Uterus (tissue), 4 donors: ENCODE data around the gene MRPL51. TPM values are rescaled to one million over a fixed set of nuclear protein-coding genes. Genes with fewer than 3 reads are reported as not detected.
A peak's percentile ranks its signal among the peaks of the same experiment; 100 is the strongest.

Source experiments
- DNase-seq, 2 donors: peaks; one replicate each; pipeline ENCODE4 v3.0.0-alpha.2; 2019 to 2020
- H3K27ac ChIP-seq, 2 donors: fragments of 200-600 bp; sonication (generic); 1 replicate in 1 of 2; 2 replicates in 1 of 2; pipeline ENCODE4 v1.5.1; 2016 to 2018
- H3K27me3 ChIP-seq, 2 donors: fragments of 200-600 bp; sonication (generic); one replicate each; pipeline ENCODE4 v1.5.1; 2018 to 2019; ENCODE audit warnings: control low read depth in 1 of 2
- H3K36me3 ChIP-seq, 2 donors: fragments of 200-600 bp; sonication (generic); one replicate each; pipeline ENCODE4 v1.5.1; 2019; ENCODE audit warnings: control low read depth in 1 of 2
- H3K4me1 ChIP-seq, 2 donors: fragments of 200-600 bp; sonication (generic); one replicate each; pipeline ENCODE4 v1.5.1; 2018 to 2019; ENCODE audit warnings: control low read depth in 1 of 2
- H3K4me3 ChIP-seq, 2 donors: fragments of 200-600 bp; sonication (generic); 1 replicate in 1 of 2; 2 replicates in 1 of 2; pipeline ENCODE4 v1.5.1; 2018 to 2019; ENCODE audit warnings: mild to moderate bottlenecking in 1 of 2
- H3K9me3 ChIP-seq, 2 donors: fragments of 200-600 bp; sonication (generic); one replicate each; pipeline ENCODE4 v1.5.1; 2019; ENCODE audit warnings: control low read depth in 1 of 2
- POLR2A ChIP-seq, 2 donors: fragments of 450-650 bp; IDR thresholded peaks; one replicate each; pipeline ENCODE4 v1.6.1; 2016; ENCODE audit warnings: antibody characterized with exemption in 2 of 2, mild to moderate bottlenecking in 1 of 2, moderate library complexity in 1 of 2
- intact Hi-C: fragments of 100-400 bp; cut with DNase I; formaldehyde crosslinking; loops from one replicate; pipeline ENCODE4 v1.15.1; 2023; ENCODE audit warnings: low total_unique reads
- total RNA-seq, 4 donors: library from RNA; depleted of rRNA in 3 of 4; stranded (reverse); fragments of >200 nt in 3 of 4; gene quantifications; one replicate each; pipeline versions ENCODE4 v1.1.0 to v1.2.4, GENCODE V29; 2014 to 2023
- TF ChIP-seq, protein P1 (sequence below), 4 experiments: fragments of 200-600 bp in 2 of 4; fragments of 450-650 bp in 2 of 4; sonication (generic) in 2 of 4; IDR thresholded peaks; one replicate each; pipeline ENCODE4 v1.5.1; 2016 to 2019; ENCODE audit warnings: antibody characterized with exemption in 4 of 4, mild to moderate bottlenecking in 2 of 4, moderate library complexity in 1 of 4
- donor health status: DM: yes; HTN: yes; CAD: no.

The MRPL51 gene
- total RNA-seq, 4 donors from 2014 or later, result 14.1 to 83.7 (median 36.4) TPM

DNA sequence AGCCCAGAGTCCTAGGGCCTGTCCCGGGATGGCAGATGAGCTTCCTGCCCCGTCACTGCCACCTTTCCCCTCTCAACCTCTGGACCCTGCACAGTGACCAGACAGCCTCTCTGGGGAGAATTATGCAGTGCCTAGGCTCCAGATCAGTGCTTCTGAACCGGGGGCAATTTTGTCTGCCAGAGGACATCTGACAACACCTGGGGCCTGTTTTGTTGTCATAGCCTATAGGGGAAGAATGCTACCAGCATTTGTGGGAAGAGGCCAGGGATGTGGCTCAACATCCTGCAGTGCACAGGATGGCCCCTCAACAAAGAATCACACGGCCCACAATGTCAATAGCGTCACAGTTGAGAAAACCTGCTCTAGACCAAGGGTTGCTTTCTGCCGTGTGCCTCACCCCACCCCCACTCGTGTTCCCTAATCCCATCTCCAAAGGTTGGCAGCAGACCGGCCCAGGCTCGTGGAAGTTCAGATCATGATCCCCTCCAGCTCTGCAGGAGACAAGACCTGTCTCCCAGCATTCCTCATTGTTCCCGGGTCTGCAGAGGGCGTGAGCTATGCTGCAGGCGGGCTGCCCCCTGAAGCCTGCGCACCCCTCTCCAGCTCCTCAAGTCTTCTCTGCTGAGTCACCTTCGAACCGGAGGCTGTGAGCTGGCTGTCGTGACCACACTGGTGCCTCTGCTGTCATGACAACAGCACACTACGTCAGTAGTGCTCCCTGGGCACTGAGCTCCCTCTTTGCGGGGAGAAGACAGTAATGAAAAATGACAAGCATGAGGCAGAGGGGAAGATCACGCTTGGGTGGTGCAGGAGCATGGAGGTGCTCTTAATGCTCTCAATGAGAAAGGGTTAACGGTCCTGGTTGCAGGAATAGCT, 39.2 kb upstream of the MRPL51 start:
- Histone ChIP-seq H3K36me3 (no peaks in the 10 kb centered on the region), H3K4me1 (peaks cover 0 to 19% of the 10 kb centered on the region in 2 donors), H3K27me3 (no peaks in the 10 kb centered on the region), H3K9me3 (no peaks in the 10 kb centered on the region), H3K27ac (peak overlapping the region; percentile 90 to 94), H3K4me3 (no peak overlapping the region)
- intact Hi-C loops, result loop anchor here (10.0 kb wide), 1 partner anchor 197 kb away; no protein-coding TSS in a partner anchor
- DNase-seq, result peak; percentile 61 to 65
- peak in 1 of 2 donors; percentile 31 for TF ChIP-seq POLR2A (IDR thresholded peaks at IDR 0.05)
- TF ChIP-seq, protein P1, sequence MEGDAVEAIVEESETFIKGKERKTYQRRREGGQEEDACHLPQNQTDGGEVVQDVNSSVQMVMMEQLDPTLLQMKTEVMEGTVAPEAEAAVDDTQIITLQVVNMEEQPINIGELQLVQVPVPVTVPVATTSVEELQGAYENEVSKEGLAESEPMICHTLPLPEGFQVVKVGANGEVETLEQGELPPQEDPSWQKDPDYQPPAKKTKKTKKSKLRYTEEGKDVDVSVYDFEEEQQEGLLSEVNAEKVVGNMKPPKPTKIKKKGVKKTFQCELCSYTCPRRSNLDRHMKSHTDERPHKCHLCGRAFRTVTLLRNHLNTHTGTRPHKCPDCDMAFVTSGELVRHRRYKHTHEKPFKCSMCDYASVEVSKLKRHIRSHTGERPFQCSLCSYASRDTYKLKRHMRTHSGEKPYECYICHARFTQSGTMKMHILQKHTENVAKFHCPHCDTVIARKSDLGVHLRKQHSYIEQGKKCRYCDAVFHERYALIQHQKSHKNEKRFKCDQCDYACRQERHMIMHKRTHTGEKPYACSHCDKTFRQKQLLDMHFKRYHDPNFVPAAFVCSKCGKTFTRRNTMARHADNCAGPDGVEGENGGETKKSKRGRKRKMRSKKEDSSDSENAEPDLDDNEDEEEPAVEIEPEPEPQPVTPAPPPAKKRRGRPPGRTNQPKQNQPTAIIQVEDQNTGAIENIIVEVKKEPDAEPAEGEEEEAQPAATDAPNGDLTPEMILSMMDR (IDR thresholded peaks at IDR 0.05), result no peak

DNA sequence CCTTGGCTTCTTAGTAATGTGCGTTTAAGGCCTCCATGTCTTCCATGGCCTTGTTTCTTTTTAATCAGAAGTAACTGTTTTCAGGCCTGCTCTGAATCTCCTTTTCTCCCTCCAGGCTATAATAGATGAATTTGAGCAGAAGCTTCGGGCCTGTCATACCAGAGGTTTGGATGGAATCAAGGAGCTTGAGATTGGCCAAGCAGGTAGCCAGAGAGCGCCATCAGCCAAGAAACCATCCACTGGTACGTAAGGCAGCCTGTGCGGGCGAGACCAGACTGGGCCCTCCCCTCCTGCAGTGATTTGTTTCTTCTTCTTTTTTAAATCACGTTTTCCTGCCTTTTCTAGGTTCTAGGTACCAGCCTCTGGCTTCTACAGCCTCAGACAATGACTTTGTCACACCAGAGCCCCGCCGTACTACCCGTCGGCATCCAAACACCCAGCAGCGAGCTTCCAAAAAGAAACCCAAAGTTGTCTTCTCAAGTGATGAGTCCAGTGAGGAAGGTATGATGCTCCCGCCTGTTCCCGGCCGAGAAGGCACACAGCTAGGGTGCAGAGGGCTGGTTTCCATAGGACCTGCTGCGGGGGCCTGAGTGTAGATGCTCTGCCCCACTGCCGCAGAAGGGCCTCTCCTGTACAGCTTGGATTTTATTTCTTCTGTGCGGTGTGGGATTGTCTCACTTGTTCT, 37.7 kb upstream of the MRPL51 start:
- DNase-seq, result no peak
- no peak overlapping the region for H3K27ac ChIP-seq
- TF ChIP-seq, protein P1 (IDR thresholded peaks at IDR 0.05), result no peak
- no peak for TF ChIP-seq POLR2A (IDR thresholded peaks at IDR 0.05)
- no peaks in the 10 kb centered on the region for H3K9me3 ChIP-seq
- peaks cover 0 to 13% of the 10 kb centered on the region in 2 donors for H3K4me1 ChIP-seq
- H3K27me3 ChIP-seq, result no peaks in the 10 kb centered on the region
- H3K36me3 ChIP-seq, result no peaks in the 10 kb centered on the region
- intact Hi-C loops, result loop anchor here (10.0 kb wide), 1 partner anchor 196 kb away; no protein-coding TSS in a partner anchor
- H3K4me3 ChIP-seq, result no peak overlapping the region

DNA sequence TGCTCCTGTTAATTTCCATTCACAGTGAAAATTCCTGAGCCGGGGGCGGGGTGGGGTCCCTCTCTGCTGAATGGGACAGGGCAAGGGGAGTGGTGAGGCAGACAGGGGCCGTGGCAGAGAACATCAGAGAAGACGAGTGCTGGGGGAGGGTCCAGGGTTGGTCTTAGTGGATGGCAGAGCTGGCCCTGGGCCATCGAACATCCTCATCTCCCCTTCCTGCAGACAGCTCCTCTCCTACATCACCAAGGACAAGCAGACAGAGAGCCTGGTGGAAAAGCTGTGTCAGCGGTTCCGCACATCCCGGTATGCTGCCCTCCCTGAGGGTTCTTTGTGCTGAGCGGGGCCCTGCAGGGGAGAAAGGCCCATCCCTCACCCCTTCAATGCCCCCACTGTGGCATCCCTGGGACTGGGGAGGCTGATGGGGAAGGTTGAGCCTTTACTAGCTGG, 36.3 kb upstream of the MRPL51 start:
- no peak for TF ChIP-seq POLR2A (IDR thresholded peaks at IDR 0.05)
- TF ChIP-seq, protein P1 (IDR thresholded peaks at IDR 0.05), result no peak
- H3K27ac ChIP-seq, result no peak overlapping the region

DNA sequence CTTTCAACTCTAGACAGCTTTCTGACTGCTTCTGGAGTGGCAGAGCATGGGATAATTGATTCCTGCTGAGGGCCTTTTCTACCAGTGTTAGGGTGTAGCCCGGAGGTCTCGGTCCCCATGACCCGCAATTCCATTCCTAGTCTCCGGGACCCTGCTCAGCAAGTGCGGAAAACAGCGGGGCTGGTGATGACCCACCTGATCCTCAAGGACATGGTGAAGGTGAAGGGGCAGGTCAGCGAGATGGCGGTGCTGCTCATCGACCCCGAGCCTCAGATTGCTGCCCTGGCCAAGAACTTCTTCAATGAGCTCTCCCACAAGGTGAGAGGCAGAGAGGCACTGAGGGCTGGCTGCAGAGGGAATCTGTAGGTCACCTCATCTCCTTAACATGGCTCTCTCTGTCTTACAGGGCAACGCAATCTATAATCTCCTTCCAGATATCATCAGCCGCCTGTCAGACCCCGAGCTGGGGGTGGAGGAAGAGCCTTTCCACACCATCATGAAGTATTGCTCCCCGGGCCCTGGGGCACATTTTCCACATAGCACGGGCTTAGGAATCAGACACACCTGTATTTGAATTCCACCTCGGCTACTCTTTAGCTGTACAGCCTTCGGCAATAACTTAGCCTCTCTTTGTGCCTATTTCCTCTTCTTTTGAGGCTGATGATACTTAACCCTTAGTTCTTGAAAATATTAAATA, 35.6 kb upstream of the MRPL51 start:
- TF ChIP-seq POLR2A (IDR thresholded peaks at IDR 0.05), result no peak
- TF ChIP-seq, protein P1 (IDR thresholded peaks at IDR 0.05), result no peak
- no peaks in the 10 kb centered on the region for H3K36me3 ChIP-seq
- intact Hi-C loops, result no loop called here
- H3K9me3 ChIP-seq, result no peaks in the 10 kb centered on the region
- DNase-seq, result no peak
- peaks cover 0 to 9% of the 10 kb centered on the region in 2 donors for H3K4me1 ChIP-seq
- no peaks in the 10 kb centered on the region for H3K27me3 ChIP-seq
- no peak overlapping the region for H3K27ac ChIP-seq
- no peak overlapping the region for H3K4me3 ChIP-seq

More for the DNA sequence above, 36.3 kb upstream of the MRPL51 start:
- Histone ChIP-seq H3K36me3 (no peaks in the 10 kb centered on the region), H3K27me3 (no peaks in the 10 kb centered on the region), H3K4me3 (no peak overlapping the region), H3K4me1 (peaks cover 0 to 9% of the 10 kb centered on the region in 2 donors), H3K9me3 (no peaks in the 10 kb centered on the region)
- DNase-seq, result no peak
- intact Hi-C loops, result no loop called here
